Osteoblast (primary cell): ENCODE measurements around the gene DTNB. TPM values are rescaled to one million over a fixed set of nuclear protein-coding genes. Genes with fewer than 3 reads are reported as not detected.
"Not testable (repeated sequence)": the region's sequence is repeated elsewhere in the genome, so short reads cannot be mapped to it uniquely, and the experiment has no call there.

ENCODE experiments used
- DNase-seq: peaks from one replicate; pipeline ENCODE4 v3.0.0; 2011; ENCODE audit warnings: low spot score, mixed read lengths; ENCODE audit not compliant: insufficient read length; ENCODE audit errors: missing footprints
- H2AFZ ChIP-seq: 2 replicates; pipeline ENCODE4 v1.6.0; 2011; ENCODE audit warnings: mild to moderate bottlenecking, low read length
- H3K27ac ChIP-seq: 2 replicates; pipeline ENCODE4 v1.5.1; 2011; ENCODE audit warnings: mild to moderate bottlenecking, low read depth, low read length, moderate library complexity
- H3K27me3 ChIP-seq: 2 replicates; pipeline ENCODE4 v1.6.0; 2012; ENCODE audit warnings: mild to moderate bottlenecking, control low read depth, inconsistent platforms, low read length, moderate library complexity; ENCODE audit not compliant: insufficient read depth
- H3K36me3 ChIP-seq: 2 replicates; pipeline ENCODE4 v1.5.1; 2011; ENCODE audit warnings: mild to moderate bottlenecking, low read length, control low read depth, moderate library complexity; ENCODE audit not compliant: insufficient read depth
- H3K4me1 ChIP-seq: 2 replicates; pipeline ENCODE4 v1.5.1; 2011; ENCODE audit warnings: mild to moderate bottlenecking, low read length, control low read depth, moderate library complexity; ENCODE audit not compliant: insufficient read depth
- H3K4me2 ChIP-seq: 2 replicates; pipeline ENCODE4 v1.6.0; 2011; ENCODE audit warnings: mild to moderate bottlenecking, low read length; ENCODE audit not compliant: insufficient read depth
- H3K4me3 ChIP-seq: fragments of 200-600 bp; sonication (generic); 3 replicates; pipeline ENCODE4 v1.5.1; 2012; ENCODE audit warnings: mild to moderate bottlenecking, low read length, inconsistent platforms; ENCODE audit not compliant: insufficient read depth
- H3K79me2 ChIP-seq: 2 replicates; pipeline ENCODE4 v1.6.0; 2012; ENCODE audit warnings: mild to moderate bottlenecking, low read length, control low read depth, inconsistent platforms; ENCODE audit not compliant: insufficient read depth
- H3K9me3 ChIP-seq: 2 replicates; pipeline ENCODE4 v1.5.1; 2011; ENCODE audit warnings: low read depth, low read length, control low read depth
- H4K20me1 ChIP-seq: 2 replicates; pipeline ENCODE4 v1.6.0; 2012; ENCODE audit warnings: mild to moderate bottlenecking, low read length, control low read depth; ENCODE audit not compliant: insufficient read depth
- total RNA-seq: library from RNA; depleted of rRNA; stranded (reverse); fragments of >200 nt; gene quantifications from 2 replicates; pipeline ENCODE4 v1.2.3, GENCODE V29; 2012
- TF ChIP-seq, protein P1 (sequence below): IDR thresholded peaks from 2 replicates; pipeline ENCODE4 v1.5.1; 2011; ENCODE audit warnings: mild to moderate bottlenecking, low read depth, low read length, moderate library complexity; ENCODE audit errors: extremely low read depth

The DTNB gene
- total RNA-seq, 1 donor, result 9.8 TPM

DNA sequence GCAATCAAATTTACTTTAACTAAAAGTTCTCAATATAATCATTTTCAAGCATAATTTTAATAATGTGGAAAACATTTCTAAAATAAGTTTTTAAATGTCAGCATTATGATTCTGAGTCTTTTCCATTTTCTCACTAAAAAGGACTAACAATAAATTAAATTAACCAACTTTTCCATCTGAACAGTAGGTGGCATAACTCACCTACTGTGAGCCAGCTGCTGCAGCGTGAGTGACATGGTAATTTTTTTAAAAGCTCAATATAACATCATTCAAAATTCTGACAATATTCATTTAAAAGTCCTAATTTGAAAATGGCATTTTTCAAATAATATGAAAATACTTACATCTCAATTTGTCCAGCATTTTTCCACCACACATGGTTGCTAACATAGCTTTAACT, 66.5 kb downstream of the DTNB start:
- H3K4me2 ChIP-seq, result no peak overlapping the region
- H3K9me3 ChIP-seq, result no peaks in the 10 kb centered on the region
- DNase-seq, result no peak
- no peak overlapping the region for H3K27ac ChIP-seq
- TF ChIP-seq, protein P1, sequence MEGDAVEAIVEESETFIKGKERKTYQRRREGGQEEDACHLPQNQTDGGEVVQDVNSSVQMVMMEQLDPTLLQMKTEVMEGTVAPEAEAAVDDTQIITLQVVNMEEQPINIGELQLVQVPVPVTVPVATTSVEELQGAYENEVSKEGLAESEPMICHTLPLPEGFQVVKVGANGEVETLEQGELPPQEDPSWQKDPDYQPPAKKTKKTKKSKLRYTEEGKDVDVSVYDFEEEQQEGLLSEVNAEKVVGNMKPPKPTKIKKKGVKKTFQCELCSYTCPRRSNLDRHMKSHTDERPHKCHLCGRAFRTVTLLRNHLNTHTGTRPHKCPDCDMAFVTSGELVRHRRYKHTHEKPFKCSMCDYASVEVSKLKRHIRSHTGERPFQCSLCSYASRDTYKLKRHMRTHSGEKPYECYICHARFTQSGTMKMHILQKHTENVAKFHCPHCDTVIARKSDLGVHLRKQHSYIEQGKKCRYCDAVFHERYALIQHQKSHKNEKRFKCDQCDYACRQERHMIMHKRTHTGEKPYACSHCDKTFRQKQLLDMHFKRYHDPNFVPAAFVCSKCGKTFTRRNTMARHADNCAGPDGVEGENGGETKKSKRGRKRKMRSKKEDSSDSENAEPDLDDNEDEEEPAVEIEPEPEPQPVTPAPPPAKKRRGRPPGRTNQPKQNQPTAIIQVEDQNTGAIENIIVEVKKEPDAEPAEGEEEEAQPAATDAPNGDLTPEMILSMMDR, result peak; percentile 63
- H2AFZ ChIP-seq, result no peak overlapping the region
- H3K4me1 ChIP-seq, result no peaks in the 10 kb centered on the region
- H4K20me1 ChIP-seq, result no peaks in the 10 kb centered on the region
- H3K4me3 ChIP-seq, result no peak overlapping the region
- H3K36me3 ChIP-seq, result no peaks in the 10 kb centered on the region
- H3K27me3 ChIP-seq, result no peaks in the 10 kb centered on the region
- no peaks in the 10 kb centered on the region for H3K79me2 ChIP-seq

DNA sequence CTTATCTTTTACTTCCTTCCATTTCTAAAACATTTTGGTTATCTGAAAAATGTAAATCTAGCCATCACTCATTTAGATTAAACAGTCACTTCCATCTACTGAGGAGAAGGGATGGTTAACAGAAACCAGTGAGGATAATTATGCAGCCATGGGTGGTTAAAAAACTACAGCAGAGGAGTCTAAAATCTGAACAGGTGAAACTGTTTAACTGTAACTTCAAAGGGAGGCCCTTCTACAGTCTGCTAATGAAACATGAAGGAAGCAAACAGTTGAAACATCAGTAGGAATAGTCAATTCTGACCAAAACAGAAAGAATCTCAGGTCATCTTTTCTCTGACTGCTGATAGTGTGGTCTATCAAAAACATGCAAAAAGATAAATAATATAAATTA, 71.0 kb downstream of the DTNB start:
- TF ChIP-seq, protein P1, result no peak
- no peak for DNase-seq
- no peaks in the 10 kb centered on the region for H3K79me2 ChIP-seq

DNA sequence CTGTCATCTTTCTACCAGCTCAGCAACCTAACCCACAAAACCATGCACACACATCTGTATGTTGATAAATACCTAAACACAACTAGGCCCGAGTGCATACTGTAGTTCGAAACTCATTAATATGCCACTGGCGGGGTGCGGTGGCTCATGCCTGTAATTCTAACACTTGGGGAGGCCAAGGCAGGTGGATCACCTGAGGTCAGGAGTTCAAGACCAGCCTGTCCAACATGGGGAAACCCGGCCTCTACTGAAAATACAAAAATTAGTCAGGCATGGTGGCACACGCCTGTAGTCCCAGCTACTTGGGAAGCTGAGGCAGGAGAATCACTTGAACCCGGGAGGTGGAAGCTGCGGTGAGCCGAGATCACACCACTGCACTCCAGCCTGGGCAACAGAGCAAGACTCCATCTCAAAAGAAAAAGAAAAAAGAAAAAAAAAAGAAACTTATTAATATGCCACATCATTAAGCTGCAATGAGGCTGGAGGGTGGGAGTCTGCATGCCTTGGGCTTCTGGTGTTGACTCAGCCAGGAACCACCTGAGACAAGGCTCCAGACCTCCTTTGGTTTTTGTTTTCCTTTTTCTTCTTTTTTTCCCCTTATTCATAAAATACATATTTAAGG, 71.6 kb downstream of the DTNB start:
- not testable (repeated sequence) for H3K36me3 ChIP-seq, H3K27ac ChIP-seq, H3K9me3 ChIP-seq, H3K4me1 ChIP-seq, H3K4me2 ChIP-seq, H3K4me3 ChIP-seq, H4K20me1 ChIP-seq, H3K27me3 ChIP-seq, H2AFZ ChIP-seq, DNase-seq, H3K79me2 ChIP-seq

More for the DNA sequence above, 71.0 kb downstream of the DTNB start:
- Histone ChIP-seq H2AFZ (no peak overlapping the region), H3K27ac (no peak overlapping the region), H3K9me3 (no peaks in the 10 kb centered on the region), H4K20me1 (no peaks in the 10 kb centered on the region), H3K4me3 (no peak overlapping the region), H3K27me3 (no peaks in the 10 kb centered on the region), H3K4me1 (no peaks in the 10 kb centered on the region), H3K36me3 (no peaks in the 10 kb centered on the region), H3K4me2 (no peak overlapping the region)

DNA sequence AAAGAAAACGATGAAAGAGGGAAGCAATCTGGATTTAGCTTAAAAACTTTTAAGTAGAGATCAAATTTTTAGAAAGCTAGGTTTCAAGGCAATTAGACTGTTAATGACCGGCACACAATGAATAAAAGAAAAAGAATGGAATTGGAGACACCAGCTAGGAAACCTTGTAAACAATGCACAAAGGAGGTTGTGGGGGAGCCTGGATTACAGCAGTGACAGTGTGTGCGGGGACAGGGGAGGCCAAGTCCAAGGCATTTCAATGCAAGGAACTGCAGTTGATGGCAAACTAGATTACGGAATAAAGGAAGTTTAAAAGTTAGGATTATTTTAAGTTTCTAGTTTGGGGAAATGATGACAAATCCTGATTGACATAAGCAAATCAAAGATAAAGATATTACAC, 74.5 kb downstream of the DTNB start:
- DNase-seq, result no peak

More for the DNA sequence above, 74.5 kb downstream of the DTNB start:
- H3K79me2 ChIP-seq, result no peaks in the 10 kb centered on the region
- H3K4me1 ChIP-seq, result no peaks in the 10 kb centered on the region
- TF ChIP-seq, protein P1, result no peak
- no peak overlapping the region for H3K27ac ChIP-seq
- H3K36me3 ChIP-seq, result no peaks in the 10 kb centered on the region
- no peak overlapping the region for H3K4me2 ChIP-seq
- no peak overlapping the region for H3K4me3 ChIP-seq
- H3K27me3 ChIP-seq, result no peaks in the 10 kb centered on the region
- H2AFZ ChIP-seq, result no peak overlapping the region
- no peaks in the 10 kb centered on the region for H3K9me3 ChIP-seq
- H4K20me1 ChIP-seq, result no peaks in the 10 kb centered on the region
